Measurements from ENCODE around the gene PRKAR1B.

DNA sequence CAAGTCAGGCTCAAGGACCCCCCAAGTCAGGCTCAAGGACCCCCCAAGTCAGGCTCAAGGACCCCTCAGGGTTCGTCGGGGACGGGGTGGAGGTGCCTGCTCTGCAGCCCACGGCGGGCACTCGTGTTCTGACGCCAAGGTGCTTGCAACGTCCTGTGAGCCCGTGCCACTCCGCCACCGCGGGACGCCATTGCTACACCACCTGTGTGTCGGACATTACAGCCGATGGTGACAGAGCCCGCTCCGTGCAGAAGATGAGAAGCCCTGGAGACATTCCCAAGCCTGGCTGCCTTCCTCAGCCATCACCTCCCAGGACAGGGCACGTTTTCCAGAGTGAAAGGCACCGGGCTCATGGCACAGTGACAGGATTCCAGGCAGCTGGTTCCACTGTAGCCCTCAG, 98.3 kb downstream of the PRKAR1B start:
- TF ChIP-seq POLR2AphosphoS5 (IDR thresholded peaks at IDR 0.05) = no peak
- TF ChIP-seq, protein P1, sequence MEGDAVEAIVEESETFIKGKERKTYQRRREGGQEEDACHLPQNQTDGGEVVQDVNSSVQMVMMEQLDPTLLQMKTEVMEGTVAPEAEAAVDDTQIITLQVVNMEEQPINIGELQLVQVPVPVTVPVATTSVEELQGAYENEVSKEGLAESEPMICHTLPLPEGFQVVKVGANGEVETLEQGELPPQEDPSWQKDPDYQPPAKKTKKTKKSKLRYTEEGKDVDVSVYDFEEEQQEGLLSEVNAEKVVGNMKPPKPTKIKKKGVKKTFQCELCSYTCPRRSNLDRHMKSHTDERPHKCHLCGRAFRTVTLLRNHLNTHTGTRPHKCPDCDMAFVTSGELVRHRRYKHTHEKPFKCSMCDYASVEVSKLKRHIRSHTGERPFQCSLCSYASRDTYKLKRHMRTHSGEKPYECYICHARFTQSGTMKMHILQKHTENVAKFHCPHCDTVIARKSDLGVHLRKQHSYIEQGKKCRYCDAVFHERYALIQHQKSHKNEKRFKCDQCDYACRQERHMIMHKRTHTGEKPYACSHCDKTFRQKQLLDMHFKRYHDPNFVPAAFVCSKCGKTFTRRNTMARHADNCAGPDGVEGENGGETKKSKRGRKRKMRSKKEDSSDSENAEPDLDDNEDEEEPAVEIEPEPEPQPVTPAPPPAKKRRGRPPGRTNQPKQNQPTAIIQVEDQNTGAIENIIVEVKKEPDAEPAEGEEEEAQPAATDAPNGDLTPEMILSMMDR (IDR thresholded peaks at IDR 0.05) = no peak

Measured in sigmoid colon (tissue), 4 donors.